T-helper 9 cell (primary cell): ENCODE data around the gene SKOR1.

ENCODE experiments used
- DNase-seq: peaks from one replicate; pipeline ENCODE4 v3.0.0-alpha.2; 2020
- total RNA-seq, 2 donors: gene quantifications; one replicate each; lab custom pipeline; 2026; lab: John Stamatoyannopoulos, UW

SKOR1 gene, protein sequence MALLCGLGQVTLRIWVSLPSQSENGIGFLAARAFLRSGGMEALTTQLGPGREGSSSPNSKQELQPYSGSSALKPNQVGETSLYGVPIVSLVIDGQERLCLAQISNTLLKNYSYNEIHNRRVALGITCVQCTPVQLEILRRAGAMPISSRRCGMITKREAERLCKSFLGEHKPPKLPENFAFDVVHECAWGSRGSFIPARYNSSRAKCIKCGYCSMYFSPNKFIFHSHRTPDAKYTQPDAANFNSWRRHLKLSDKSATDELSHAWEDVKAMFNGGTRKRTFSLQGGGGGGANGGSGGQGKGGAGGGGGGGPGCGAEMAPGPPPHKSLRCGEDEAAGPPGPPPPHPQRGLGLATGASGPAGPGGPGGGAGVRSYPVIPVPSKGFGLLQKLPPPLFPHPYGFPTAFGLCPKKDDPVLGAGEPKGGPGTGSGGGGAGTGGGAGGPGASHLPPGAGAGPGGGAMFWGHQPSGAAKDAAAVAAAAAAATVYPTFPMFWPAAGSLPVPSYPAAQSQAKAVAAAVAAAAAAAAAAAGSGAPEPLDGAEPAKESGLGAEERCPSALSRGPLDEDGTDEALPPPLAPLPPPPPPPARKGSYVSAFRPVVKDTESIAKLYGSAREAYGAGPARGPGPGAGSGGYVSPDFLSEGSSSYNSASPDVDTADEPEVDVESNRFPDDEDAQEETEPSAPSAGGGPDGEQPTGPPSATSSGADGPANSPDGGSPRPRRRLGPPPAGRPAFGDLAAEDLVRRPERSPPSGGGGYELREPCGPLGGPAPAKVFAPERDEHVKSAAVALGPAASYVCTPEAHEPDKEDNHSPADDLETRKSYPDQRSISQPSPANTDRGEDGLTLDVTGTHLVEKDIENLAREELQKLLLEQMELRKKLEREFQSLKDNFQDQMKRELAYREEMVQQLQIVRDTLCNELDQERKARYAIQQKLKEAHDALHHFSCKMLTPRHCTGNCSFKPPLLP
- total RNA-seq: 1.2 to 1.5 reads per million in 2 donors

DNA sequence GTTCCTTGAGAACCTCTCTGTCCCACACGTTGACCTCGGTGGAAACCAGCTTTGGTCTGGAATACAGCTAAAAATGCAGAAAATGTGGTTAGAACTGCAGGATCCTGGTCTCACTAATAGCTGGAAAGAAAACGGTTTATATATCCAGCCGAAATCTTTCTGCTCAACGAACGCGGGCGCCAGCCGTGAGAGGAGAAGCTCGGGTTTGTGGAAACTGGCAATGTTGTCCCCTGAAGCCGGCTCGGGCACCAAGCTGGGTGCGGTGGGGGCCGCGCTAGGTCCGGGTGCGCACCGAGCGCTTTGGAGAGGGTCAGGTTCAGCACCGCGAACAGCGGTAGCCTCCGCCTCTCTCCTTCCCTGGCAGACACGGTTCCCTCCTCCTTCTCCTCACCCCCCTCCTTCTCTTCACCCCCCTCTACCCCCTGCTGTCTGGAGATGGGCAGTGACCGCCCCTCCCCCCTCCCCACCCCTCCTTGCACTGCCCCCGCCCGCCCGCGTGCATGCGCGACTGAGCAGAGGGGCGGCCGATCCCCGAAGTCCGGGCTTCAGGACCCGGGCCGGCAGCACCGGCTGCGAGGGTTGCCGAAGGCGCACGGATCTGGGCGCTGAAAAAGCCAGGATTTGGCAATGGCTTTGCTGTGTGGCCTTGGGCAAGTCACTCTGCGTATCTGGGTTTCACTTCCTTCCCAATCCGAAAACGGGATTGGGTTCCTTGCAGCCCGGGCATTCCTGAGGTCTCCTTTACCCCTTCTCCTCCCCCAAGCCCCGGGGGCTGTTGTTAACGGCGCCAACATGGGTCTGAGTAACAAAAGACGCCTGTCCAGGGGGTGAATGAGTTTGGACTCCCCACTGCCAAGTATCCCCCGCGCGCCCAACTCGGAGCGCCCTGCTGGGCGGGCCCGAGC lies at the start of gene SKOR1:
TSS of gene SKOR1 (plus strand) at position 534 of the 905 bp plus-strand sequence. CDS start at position 628, 94 bp downstream.
- DNase-seq: no peak

GRCh38 chr15:67775998-67776397 lies 49.3 kb upstream of the SKOR1 start:
- no peak for DNase-seq

DNA sequence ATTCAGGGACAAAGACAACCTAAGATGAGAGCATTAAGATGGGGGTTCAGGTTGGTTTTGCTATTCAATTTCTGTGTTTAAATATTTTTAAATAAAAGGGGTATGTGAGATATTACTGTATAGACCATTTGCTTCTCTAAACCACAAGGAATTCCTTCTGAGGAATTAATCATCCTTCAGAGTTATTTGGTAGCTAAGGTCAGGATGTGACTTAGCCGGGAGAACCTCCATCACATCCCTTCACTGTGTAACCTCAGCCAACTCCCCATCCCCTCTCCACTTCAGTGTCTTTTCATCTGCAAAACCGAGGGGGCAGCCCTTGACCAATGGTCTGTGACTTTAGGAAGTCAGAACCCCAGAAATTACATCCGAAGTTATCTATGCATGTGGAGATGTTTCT lies 48.7 kb upstream of the SKOR1 start:
- DNase-seq: no peak

- no peak for DNase-seq
These were observed 48.2 kb upstream of the SKOR1 start for GRCh38 chr15:67777071-67777470.

GRCh38 chr15:67777773-67778172 lies 47.5 kb upstream of the SKOR1 start:
- no peak for DNase-seq

GRCh38 chr15:67778968-67779548 lies 46.3 kb upstream of the SKOR1 start:
- no peak for DNase-seq

DNA sequence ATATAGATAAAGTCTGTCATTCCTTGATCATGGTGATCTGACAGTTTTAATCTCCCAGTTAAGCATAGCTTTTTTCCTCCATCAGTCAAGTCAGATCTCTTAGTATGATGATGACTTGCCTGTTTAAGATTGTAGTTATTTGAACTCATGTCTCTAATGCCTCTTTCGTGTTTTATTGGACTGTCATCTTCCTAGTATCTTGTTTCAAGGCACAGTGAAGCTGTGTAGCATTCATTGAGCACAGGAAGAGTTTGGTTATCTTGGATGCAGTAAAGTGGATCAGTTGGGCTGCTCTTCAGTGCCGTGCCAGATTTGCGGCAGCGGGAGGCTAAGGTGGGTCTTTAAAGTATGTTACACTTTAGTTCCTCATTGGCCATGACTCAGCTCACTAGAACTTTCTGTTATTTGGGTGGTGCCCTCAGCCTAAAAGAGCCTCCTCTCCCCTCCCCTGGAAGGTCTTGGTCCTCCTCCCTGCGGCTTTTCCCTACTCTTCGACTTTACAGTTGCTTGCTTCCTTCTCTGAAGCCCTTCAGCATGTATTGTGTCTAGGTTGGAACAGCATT lies 45.7 kb upstream of the SKOR1 start:
- no peak for DNase-seq

DNA sequence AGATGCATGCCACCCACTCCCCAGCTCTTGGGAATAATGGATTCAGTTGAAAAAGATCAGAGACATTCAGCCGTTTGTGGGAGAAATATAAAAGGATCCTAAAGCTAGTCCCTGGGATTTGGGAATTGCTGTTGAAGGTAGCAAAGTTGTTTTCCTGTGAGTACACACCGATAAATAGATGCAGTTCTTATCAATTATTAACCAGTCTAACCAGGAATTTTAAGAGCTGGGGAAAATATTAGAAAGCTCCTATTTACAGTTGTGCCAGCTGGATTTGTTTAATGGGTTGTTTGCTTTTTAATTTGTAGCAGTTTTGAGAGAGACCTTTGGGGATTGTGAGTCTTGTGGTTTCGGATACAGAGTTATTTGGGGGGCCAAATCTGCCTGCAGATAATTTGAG lies 44.2 kb upstream of the SKOR1 start:
- no peak for DNase-seq

DNA sequence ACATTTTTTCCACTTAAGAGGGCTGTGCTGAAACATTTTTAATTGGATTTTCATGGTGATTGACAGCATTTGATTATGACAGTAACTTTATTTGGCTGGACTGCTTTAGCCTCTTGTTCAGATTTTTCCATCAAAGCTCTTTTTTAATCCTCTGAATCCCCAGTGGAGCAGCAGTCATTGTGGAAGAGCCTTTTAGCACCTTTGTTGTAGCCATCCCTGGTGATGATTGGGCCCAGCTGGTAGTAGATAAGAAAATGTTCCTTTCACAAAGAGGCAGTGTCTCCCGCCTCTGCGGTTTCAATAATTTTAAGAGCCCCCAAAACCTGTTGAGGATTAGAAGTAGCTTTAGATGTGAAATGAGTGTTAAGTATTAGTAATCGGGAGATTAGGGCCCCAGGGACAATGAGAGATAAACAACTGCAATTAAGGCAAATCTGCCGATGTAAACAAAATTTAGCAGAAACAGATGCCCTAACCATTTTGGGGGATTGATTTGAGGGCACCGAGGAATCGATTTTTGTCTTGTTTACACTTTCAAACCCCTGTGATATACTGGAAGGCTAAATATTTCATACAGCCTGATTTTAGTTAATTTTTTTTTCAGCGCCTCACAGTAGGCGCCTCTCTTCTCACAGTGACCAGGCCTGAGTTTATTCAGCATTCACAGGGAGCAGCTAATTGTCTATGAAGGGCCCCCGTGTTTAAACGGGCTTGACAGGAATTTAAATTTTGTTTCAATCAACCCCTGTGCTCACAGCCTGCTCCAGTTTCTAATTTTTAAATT lies 43.2 kb upstream of the SKOR1 start:
- no peak for DNase-seq

DNA sequence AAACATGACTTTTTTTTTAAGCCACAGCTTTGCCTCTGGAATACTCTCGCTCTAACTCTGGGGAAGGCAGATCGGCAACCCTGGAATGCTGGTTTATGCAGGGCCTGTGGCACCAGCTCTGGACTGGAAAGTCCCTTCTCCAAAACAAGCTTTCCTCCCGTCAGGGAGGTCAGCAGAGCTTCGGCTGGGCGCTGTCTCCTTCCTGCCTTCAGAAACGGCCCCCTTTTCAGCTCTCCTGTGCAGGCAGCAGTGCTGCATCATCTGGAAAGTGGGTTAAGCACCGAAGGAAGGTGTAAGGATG lies 42.7 kb upstream of the SKOR1 start:
- no peak for DNase-seq

DNA sequence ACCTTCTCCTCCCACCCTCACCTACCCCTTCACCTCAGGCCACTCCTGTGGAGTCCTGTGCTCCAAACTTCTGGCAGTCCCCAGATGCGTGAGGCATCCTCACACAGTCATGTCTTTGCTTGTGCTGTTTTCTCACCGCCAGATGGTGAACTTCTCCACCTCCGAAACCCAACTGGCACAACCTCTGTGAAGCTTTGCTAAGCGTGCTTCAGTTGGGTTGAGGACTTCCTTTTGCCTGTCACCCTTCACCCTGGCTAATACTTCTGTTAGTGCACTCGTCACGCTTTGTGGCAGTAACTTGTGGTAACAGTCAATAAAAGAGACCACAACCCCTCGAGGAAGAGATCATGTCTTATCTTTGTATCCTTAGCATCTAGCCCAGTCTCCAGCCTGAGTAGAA lies 42.0 kb upstream of the SKOR1 start:
- peak; percentile 10 for DNase-seq

- no peak for DNase-seq
These were observed 41.1 kb upstream of the SKOR1 start for GRCh38 chr15:67784090-67784781.

GRCh38 chr15:67784856-67785430 lies 40.4 kb upstream of the SKOR1 start:
- no peak for DNase-seq

DNA sequence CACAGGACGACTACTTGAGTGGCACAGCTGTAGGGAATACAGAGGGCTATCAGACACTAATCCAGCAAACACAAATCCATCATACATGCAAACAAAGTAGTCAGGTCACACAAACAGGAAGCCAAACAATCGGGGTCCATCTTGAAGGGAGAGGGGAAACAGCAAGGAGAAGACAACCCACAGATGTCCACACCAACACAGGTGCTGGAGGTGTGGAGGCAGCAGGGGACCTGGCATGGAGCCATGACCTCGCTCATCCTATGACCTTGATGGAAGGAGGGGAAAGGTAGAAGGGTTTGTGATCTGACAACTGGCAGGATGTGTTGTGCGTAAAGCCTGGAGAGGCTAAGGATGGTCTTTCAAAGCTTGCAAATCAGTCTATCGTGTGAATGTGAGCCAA lies 39.9 kb upstream of the SKOR1 start:
- DNase-seq: no peak

- no peak for DNase-seq
These were observed 38.7 kb upstream of the SKOR1 start for GRCh38 chr15:67786646-67787045.

- no peak for DNase-seq
These were observed 36.3 kb upstream of the SKOR1 start for GRCh38 chr15:67788986-67789385.

- no peak for DNase-seq
These were observed 34.5 kb upstream of the SKOR1 start for GRCh38 chr15:67790610-67791319.

DNA sequence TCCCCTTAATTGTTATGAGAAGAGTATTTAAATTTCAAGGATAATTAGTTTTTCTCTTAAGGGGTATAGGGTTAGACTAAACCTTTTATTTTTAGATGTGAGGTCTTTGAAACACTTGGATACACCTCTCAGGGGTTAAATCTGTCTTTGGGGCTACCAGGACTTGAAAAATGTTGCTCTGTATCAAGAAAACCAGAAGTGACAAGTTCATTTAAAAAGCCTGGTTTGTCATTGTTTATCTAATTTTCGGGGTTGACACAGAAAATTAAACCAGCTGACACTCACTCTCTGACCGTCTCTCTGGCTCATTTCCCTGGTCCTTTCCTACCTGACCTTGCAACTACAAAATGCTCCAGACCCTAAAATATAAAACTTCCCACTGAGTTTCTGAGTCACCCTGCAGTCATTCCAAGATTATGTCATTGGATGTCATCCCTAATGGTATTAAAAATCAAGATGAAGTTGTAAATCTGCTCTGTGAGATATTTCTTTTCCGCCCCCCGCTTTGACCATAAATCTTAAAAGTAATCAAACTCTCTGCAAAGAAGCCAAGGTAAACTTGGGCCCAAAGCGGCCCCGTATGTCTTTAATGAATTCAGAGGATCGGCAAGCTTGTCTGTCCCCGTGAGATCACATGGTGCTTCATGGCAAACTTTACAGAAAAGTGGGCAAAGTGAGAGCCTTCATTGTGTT lies 32.9 kb upstream of the SKOR1 start:
- no peak for DNase-seq
